Prostate gland (tissue), 2 donors: Measurements from ENCODE around the gene RDH13.

Experiments used
- POLR2A ChIP-seq: fragments of 450-650 bp; IDR thresholded peaks from one replicate; pipeline ENCODE4 v1.6.1; 2016; ENCODE audit warnings: antibody characterized with exemption, mild to moderate bottlenecking
- TF ChIP-seq, protein P1 (sequence below), 4 experiments: fragments of 200-600 bp in 2 of 4; fragments of 450-650 bp in 2 of 4; sonication (generic) in 2 of 4; IDR thresholded peaks; 1 replicate in 3 of 4; 2 replicates in 1 of 4; pipeline ENCODE4 v1.5.1; 2016 to 2019; ENCODE audit warnings: antibody characterized with exemption in 4 of 4, mild to moderate bottlenecking in 2 of 4, moderate library complexity in 2 of 4

GRCh38 chr19:55018216-55018615 lies 44.7 kb downstream of the RDH13 start:
- TF ChIP-seq, protein P1, sequence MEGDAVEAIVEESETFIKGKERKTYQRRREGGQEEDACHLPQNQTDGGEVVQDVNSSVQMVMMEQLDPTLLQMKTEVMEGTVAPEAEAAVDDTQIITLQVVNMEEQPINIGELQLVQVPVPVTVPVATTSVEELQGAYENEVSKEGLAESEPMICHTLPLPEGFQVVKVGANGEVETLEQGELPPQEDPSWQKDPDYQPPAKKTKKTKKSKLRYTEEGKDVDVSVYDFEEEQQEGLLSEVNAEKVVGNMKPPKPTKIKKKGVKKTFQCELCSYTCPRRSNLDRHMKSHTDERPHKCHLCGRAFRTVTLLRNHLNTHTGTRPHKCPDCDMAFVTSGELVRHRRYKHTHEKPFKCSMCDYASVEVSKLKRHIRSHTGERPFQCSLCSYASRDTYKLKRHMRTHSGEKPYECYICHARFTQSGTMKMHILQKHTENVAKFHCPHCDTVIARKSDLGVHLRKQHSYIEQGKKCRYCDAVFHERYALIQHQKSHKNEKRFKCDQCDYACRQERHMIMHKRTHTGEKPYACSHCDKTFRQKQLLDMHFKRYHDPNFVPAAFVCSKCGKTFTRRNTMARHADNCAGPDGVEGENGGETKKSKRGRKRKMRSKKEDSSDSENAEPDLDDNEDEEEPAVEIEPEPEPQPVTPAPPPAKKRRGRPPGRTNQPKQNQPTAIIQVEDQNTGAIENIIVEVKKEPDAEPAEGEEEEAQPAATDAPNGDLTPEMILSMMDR (IDR thresholded peaks at IDR 0.05), result no peak
- no peak for TF ChIP-seq POLR2A
